ENCODE data around the gene RDH5. TPM values are rescaled to one million over a fixed set of nuclear protein-coding genes. Genes with fewer than 3 reads are reported as not detected.

Gene RDH5
- total and polyA plus RNA-seq, 8 donors, result 1.3 to 12.6 (median 3.4) TPM

DNA sequence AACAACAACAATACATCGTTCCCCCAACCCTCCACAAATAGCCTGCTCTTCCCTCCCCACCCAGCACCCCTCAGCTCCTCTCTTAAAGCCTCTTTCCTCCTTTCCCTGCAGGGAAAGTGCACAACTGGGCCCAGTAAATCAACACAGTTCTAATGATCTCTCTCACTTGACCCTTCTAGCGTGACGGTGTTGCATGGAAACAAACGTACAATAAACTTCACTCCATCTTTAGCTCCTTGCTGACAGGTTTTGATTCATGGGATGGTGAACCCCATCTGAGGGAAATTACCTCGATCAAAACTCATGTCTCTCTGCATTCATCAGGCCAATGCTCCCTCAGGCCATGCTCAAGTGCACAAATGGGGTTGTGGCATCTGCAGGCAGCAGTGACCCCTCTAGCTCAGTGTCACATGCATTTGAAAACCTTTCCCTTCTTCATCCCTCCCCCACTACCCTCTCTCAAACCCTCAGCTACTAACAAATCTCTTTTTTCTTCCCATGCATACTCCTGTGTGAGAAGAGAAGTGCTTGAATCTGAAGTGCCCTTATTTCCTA lies 45.6 kb downstream of the RDH5 start:
- 78 to 81% methylated on average over 5 of the region's 5 CpGs for WGBS, 2 donors
- Histone ChIP-seq H3K9me3 (no peaks in the 10 kb centered on the region), H3K27ac (no peak overlapping the region), H3K27me3 (no peaks in the 10 kb centered on the region), H3K36me3 (peaks cover 0 to 9% (median 0%) of the 10 kb centered on the region in 3 donors), H3K4me1 (no peaks in the 10 kb centered on the region), H3K4me3 (no peak overlapping the region)
- no peak for DNase-seq
- ATAC-seq, result no peak
- no peak for FAIRE-seq
- intact Hi-C loops (cut with DNase I), result no loop called here
- TF ChIP-seq, protein P1, sequence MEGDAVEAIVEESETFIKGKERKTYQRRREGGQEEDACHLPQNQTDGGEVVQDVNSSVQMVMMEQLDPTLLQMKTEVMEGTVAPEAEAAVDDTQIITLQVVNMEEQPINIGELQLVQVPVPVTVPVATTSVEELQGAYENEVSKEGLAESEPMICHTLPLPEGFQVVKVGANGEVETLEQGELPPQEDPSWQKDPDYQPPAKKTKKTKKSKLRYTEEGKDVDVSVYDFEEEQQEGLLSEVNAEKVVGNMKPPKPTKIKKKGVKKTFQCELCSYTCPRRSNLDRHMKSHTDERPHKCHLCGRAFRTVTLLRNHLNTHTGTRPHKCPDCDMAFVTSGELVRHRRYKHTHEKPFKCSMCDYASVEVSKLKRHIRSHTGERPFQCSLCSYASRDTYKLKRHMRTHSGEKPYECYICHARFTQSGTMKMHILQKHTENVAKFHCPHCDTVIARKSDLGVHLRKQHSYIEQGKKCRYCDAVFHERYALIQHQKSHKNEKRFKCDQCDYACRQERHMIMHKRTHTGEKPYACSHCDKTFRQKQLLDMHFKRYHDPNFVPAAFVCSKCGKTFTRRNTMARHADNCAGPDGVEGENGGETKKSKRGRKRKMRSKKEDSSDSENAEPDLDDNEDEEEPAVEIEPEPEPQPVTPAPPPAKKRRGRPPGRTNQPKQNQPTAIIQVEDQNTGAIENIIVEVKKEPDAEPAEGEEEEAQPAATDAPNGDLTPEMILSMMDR (IDR thresholded peaks at IDR 0.05), result no peak

DNA sequence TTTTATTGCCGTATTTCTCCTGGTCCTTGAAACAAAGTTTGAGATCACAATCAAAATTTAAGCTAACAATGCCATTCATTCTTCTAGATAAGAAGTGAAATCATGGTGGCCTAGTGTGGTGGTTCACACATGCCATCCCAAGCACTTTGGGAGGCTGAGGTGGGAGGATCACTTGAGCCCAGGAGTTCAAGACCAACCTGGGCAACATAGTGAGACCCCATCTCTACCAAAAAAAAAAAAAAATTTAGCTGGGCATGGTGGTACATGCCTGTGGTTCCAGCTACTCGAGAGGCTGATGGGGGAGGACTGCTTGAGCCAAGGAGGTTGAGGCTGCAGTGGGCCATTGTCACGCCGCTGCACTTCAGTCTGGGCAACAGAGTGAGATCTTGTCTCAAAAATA lies 47.0 kb downstream of the RDH5 start:
- no peaks in the 10 kb centered on the region for H3K9me3 ChIP-seq
- H3K4me3 ChIP-seq, result no peak overlapping the region
- no peaks in the 10 kb centered on the region for H3K27me3 ChIP-seq
- 90 to 93% methylated on average over 4 of the region's 4 CpGs for WGBS, 2 donors
- peaks cover 0 to 9% (median 0%) of the 10 kb centered on the region in 3 donors for H3K36me3 ChIP-seq
- no peak overlapping the region for H3K27ac ChIP-seq
- FAIRE-seq, result no peak
- intact Hi-C loops (cut with DNase I), result no loop called here
- ATAC-seq, result no peak
- no peaks in the 10 kb centered on the region for H3K4me1 ChIP-seq
- TF ChIP-seq, protein P1 (IDR thresholded peaks at IDR 0.05), result no peak
- no peak for DNase-seq

DNA sequence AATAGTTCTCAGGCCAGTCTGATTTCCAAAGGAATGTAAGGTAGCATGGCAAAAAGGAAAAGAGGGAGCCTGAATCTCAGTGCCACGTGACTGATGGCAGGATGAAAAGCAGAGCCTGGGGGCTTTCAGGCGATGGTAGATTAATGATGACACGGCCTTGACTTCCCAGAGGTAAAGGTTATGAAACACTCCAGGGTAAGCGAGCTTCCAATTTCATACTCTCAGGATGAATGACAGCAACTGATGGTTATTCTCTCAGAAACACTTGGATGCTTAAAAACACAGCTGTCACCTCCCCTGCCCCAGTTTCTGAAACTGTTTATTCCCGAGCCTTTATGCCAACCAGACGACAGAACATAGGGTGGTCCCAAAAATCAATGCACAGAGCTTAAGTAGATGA lies 51.5 kb downstream of the RDH5 start:
- intact Hi-C loops (cut with DNase I), result no loop called here
- FAIRE-seq (no peak), ATAC-seq (no peak), DNase-seq (no peak)
- WGBS, 2 donors, result 59 to 64% methylated on average over 6 of the region's 6 CpGs
- Histone ChIP-seq H3K4me1 (no peaks in the 10 kb centered on the region), H3K27me3 (no peaks in the 10 kb centered on the region), H3K27ac (no peak overlapping the region), H3K4me3 (no peak overlapping the region), H3K36me3 (no peaks in the 10 kb centered on the region), H3K9me3 (no peaks in the 10 kb centered on the region)
- TF ChIP-seq, protein P1 (IDR thresholded peaks at IDR 0.05), result no peak

Other genes with a start within 250 kb of the RDH5 start
- gene OR6C68, start 228.0 kb upstream of the RDH5 start, total RNA-seq, result not detected
- not detected for gene OR6C68, start 228.0 kb upstream of the RDH5 start, polyA plus RNA-seq
- not detected for gene OR6C4, start 170.8 kb upstream of the RDH5 start, total RNA-seq
- gene OR6C4, start 170.8 kb upstream of the RDH5 start, polyA plus RNA-seq, result not detected
- gene OR2AP1, start 147.9 kb upstream of the RDH5 start, total RNA-seq, result not detected
- not detected for gene OR2AP1, start 147.9 kb upstream of the RDH5 start, polyA plus RNA-seq
- not detected for gene OR10P1, start 83.5 kb upstream of the RDH5 start, total RNA-seq
- not detected for gene OR10P1, start 83.5 kb upstream of the RDH5 start, polyA plus RNA-seq
- gene ITGA7, start 12.5 kb upstream of the RDH5 start, total RNA-seq, result 10 to 100 TPM in 1 of 6 donors, 1 to 10 TPM in 5; 3.4 to 12.6 (median 7.3) TPM
- gene ITGA7, start 12.5 kb upstream of the RDH5 start, polyA plus RNA-seq, result 10 to 100 TPM; 30.1 to 34.5 TPM
- 10 to 100 TPM; 32.5 to 60.6 (median 44.4) TPM for gene BLOC1S1, start 4.3 kb upstream of the RDH5 start, total RNA-seq
- gene BLOC1S1, start 4.3 kb upstream of the RDH5 start, polyA plus RNA-seq, result 100 to 1,000 TPM; 153 to 155 TPM
- 100 to 1,000 TPM; 433 to 636 (median 525) TPM for gene CD63, start 8.6 kb downstream of the RDH5 start, total RNA-seq
- gene CD63, start 8.6 kb downstream of the RDH5 start, polyA plus RNA-seq, result 100 to 1,000 TPM; 625 to 717 TPM
- gene GDF11, start 22.7 kb downstream of the RDH5 start, total RNA-seq, result 1 to 10 TPM in 5 of 6 donors, under 1 TPM in 1; 0.91 to 3.5 (median 1.3) TPM
- gene GDF11, start 22.7 kb downstream of the RDH5 start, polyA plus RNA-seq, result 1 to 10 TPM in 1 of 2 donors, under 1 TPM in 1; 0.99 to 1.7 TPM
- gene SARNP, start 97.3 kb downstream of the RDH5 start, total RNA-seq, result 10 to 100 TPM; 12.3 to 22.6 (median 16.0) TPM
- gene SARNP, start 97.3 kb downstream of the RDH5 start, polyA plus RNA-seq, result 10 to 100 TPM; 34.1 to 47.9 TPM
- gene ORMDL2, start 97.6 kb downstream of the RDH5 start, total RNA-seq, result 10 to 100 TPM in 5 of 6 donors, 1 to 10 TPM in 1; 8.6 to 28.8 (median 16.8) TPM
- gene ORMDL2, start 97.6 kb downstream of the RDH5 start, polyA plus RNA-seq, result 10 to 100 TPM; 21.2 to 33.3 TPM
- 10 to 100 TPM in 5 of 6 donors, 1 to 10 TPM in 1; 8.7 to 20.2 (median 12.5) TPM for gene DNAJC14, start 109.2 kb downstream of the RDH5 start, total RNA-seq
- gene DNAJC14, start 109.2 kb downstream of the RDH5 start, polyA plus RNA-seq, result 10 to 100 TPM in 1 of 2 donors, 1 to 10 TPM in 1; 7.8 to 13.8 TPM
- 1 to 10 TPM in 4 of 6 donors, under 1 TPM in 2; 0.63 to 6.8 (median 1.8) TPM for gene MMP19, start 122.5 kb downstream of the RDH5 start, total RNA-seq
- 1 to 10 TPM; 4.3 to 7.5 TPM for gene MMP19, start 122.5 kb downstream of the RDH5 start, polyA plus RNA-seq
- 10 to 100 TPM; 10.8 to 14.9 (median 13.0) TPM for gene PYM1, start 207.5 kb downstream of the RDH5 start, total RNA-seq
- 10 to 100 TPM; 24.4 to 32.9 TPM for gene PYM1, start 207.5 kb downstream of the RDH5 start, polyA plus RNA-seq
- 10 to 100 TPM; 15.5 to 34.9 (median 22.8) TPM for gene DGKA, start 210.8 kb downstream of the RDH5 start, total RNA-seq
- 10 to 100 TPM; 40.2 to 53.9 TPM for gene DGKA, start 210.8 kb downstream of the RDH5 start, polyA plus RNA-seq
- gene PMEL, start 245.6 kb downstream of the RDH5 start, total RNA-seq, result 1 to 10 TPM; 1.2 to 2.4 (median 2.1) TPM
- 1 to 10 TPM; 2.6 to 3.5 TPM for gene PMEL, start 245.6 kb downstream of the RDH5 start, polyA plus RNA-seq
- 10 to 100 TPM in 2 of 6 donors, 1 to 10 TPM in 4; 6.6 to 13.3 (median 9.7) TPM for gene CDK2, start 246.4 kb downstream of the RDH5 start, total RNA-seq
- 10 to 100 TPM in 1 of 2 donors, 1 to 10 TPM in 1; 5.7 to 19.8 TPM for gene CDK2, start 246.4 kb downstream of the RDH5 start, polyA plus RNA-seq

Measured in pancreas (tissue), 10 donors.